ENCODE measurements around the gene C12orf60. TPM values are rescaled to one million over a fixed set of nuclear protein-coding genes. Genes with fewer than 3 reads are reported as not detected.

The C12orf60 gene
- total RNA-seq, 6 experiments from 2014 or later = 0.38 to 0.83 (median 0.64) TPM

- no peak for DNase-seq
- Mint-ChIP-seq H3K9me3 (no peaks in the 10 kb centered on the region), H3K27me3 (ENCODE audit: insufficient read depth) (no peaks in the 10 kb centered on the region; the same call in 1 of the 2 replicates), H3K4me1 (ENCODE audit: low read depth) (no peaks in the 10 kb centered on the region), H3K4me3 (no peak overlapping the region), H3K27ac (no peak overlapping the region), H3K36me3 (ENCODE audit: low read depth) (no peaks in the 10 kb centered on the region)
- TF ChIP-seq CTCF (IDR thresholded peaks at IDR 0.05) = no peak
These were observed 70.1 kb downstream of the C12orf60 start for GRCh38 chr12:14873440-14874185.

Other genes starting within 250 kb of the C12orf60 start
- not detected for gene PLBD1, start 235.8 kb upstream of the C12orf60 start, total RNA-seq (2021; fragmentation: NEBNext Ultra II Directional; extraction: Animal tissue kit (Norgen Biotek cat#: 25700))
- gene GUCY2C, start 107.1 kb upstream of the C12orf60 start, total RNA-seq (2021; fragmentation: NEBNext Ultra II Directional; extraction: Animal tissue kit (Norgen Biotek cat#: 25700)) = under 1 TPM in 1 of 6 experiments, not detected in 5; 0.06 TPM
- 10 to 100 TPM; 50.5 to 69.0 (median 60.8) TPM for gene WBP11, start 192 bp upstream of the C12orf60 start, total RNA-seq (2021; fragmentation: NEBNext Ultra II Directional; extraction: Animal tissue kit (Norgen Biotek cat#: 25700))
- gene SMCO3, start 10.5 kb downstream of the C12orf60 start, total RNA-seq (2021; fragmentation: NEBNext Ultra II Directional; extraction: Animal tissue kit (Norgen Biotek cat#: 25700)) = under 1 TPM; 0.07 to 0.26 (median 0.13) TPM
- gene ART4, start 39.9 kb downstream of the C12orf60 start, total RNA-seq (2021; fragmentation: NEBNext Ultra II Directional; extraction: Animal tissue kit (Norgen Biotek cat#: 25700)) = not detected
- under 1 TPM in 2 of 6 experiments, not detected in 4; 0.46 to 0.60 TPM for gene MGP, start 82.2 kb downstream of the C12orf60 start, total RNA-seq (2021; fragmentation: NEBNext Ultra II Directional; extraction: Animal tissue kit (Norgen Biotek cat#: 25700))
- not detected for gene ERP27, start 134.9 kb downstream of the C12orf60 start, total RNA-seq (2021; fragmentation: NEBNext Ultra II Directional; extraction: Animal tissue kit (Norgen Biotek cat#: 25700))
- 1 to 10 TPM in 4 of 6 experiments, under 1 TPM in 2; 0.76 to 4.8 (median 3.0) TPM for gene ARHGDIB, start 157.9 kb downstream of the C12orf60 start, total RNA-seq (2021; fragmentation: NEBNext Ultra II Directional; extraction: Animal tissue kit (Norgen Biotek cat#: 25700))
- not detected for gene PDE6H, start 169.4 kb downstream of the C12orf60 start, total RNA-seq (2021; fragmentation: NEBNext Ultra II Directional; extraction: Animal tissue kit (Norgen Biotek cat#: 25700))

Data from HFFc6 (cell line).